ENCODE measurements around the gene THBS3.
A peak's percentile ranks its signal among the peaks of the same experiment; 100 is the strongest.
"Not testable (repeated sequence)": the region's sequence is repeated elsewhere in the genome, so short reads cannot be mapped to it uniquely, and the experiment has no call there.

The THBS3 gene

DNA sequence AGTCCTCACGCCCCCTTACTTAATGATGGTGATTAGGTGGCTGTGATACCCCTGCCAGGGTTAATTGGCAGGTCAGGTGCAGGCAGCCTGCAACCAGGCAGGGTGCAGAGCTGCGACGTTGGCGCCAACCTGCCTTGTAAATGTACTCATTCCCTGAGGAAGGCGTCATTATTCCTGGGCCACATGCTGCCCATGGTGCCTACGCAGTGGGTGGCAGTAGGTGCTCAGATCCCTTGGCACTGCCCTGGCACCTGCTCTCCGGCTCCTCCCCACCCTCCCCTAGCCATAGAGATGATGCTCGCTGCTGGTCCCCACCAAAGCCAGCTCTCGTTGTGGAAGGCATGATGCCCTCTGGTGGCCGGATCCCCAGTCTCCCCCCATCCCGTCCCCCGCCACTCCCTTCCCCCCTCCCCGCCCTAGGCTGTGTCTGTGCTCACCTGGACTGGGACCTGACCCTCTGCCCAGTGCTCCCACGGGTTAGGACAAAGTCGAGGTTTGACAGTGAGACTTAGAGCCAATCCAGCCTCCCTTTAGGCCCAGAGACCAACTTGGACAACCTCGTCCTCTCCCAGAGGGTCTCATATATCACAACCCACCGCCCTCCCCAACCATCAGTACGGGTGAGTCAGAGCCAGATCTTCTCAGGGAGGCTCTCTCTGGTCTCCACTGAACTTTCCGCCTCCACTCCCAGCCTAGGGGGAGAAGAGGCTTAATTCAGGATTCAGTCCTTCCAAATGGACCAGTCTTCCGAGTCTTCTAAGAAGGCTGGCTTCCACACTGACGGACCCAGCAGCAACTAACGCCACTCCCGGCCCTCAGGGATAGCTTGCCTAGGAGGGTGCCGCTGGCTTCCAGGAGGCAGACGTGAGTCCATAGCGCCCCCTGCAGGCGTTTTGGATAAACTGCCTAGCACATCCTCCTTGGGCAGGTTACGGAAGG is 40.3 kb downstream of the THBS3 start:
- no peak overlapping the region for H3K4me3 ChIP-seq (ENCODE audit: low read length)
- TF ChIP-seq, protein P1, sequence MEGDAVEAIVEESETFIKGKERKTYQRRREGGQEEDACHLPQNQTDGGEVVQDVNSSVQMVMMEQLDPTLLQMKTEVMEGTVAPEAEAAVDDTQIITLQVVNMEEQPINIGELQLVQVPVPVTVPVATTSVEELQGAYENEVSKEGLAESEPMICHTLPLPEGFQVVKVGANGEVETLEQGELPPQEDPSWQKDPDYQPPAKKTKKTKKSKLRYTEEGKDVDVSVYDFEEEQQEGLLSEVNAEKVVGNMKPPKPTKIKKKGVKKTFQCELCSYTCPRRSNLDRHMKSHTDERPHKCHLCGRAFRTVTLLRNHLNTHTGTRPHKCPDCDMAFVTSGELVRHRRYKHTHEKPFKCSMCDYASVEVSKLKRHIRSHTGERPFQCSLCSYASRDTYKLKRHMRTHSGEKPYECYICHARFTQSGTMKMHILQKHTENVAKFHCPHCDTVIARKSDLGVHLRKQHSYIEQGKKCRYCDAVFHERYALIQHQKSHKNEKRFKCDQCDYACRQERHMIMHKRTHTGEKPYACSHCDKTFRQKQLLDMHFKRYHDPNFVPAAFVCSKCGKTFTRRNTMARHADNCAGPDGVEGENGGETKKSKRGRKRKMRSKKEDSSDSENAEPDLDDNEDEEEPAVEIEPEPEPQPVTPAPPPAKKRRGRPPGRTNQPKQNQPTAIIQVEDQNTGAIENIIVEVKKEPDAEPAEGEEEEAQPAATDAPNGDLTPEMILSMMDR (IDR thresholded peaks at IDR 0.05; ENCODE audit: insufficient read depth, low read depth, low read length, missing control alignments): peak; percentile 91
- DNase-seq (ENCODE audit: low read depth): peak; percentile 86

DNA sequence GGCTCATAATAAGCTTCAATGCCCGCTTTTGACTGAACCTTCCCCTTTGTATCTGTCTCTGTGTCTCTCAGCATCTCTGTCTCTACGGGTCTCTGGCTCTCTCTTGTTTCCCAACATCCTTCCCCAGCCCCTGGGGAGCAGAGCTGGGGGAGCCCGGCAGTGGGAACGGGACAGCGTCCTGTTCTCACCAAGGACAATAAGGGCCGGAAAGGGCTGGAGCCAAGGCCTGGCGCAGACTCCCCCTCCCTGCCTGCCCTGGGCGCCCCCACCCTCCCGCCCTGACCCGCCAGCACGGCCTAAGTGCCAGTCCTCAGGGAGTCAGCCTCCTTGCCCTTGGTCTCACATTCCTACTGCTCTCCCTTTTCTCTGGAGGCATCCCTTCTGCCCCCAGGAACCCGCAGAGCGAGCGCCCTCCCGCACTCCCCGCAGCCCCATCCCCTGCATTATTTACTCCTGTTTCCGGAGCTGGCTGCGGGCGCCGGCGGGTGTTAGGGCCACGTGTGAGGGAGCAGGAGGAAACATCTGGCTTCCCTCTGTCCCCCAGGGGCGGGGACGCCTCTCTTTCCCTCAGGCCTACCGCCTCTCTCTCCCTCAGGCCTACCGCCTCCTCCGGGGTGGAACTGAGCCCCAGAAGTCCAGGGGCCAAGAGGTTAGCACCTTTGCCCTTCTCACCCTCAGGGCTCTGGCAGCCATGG is 41.1 kb downstream of the THBS3 start:
- TF ChIP-seq, protein P1 (IDR thresholded peaks at IDR 0.05; ENCODE audit: insufficient read depth, low read depth, low read length, missing control alignments): no peak
- H3K4me3 ChIP-seq (ENCODE audit: low read length): no peak overlapping the region
- DNase-seq (ENCODE audit: low read depth): no peak

DNA sequence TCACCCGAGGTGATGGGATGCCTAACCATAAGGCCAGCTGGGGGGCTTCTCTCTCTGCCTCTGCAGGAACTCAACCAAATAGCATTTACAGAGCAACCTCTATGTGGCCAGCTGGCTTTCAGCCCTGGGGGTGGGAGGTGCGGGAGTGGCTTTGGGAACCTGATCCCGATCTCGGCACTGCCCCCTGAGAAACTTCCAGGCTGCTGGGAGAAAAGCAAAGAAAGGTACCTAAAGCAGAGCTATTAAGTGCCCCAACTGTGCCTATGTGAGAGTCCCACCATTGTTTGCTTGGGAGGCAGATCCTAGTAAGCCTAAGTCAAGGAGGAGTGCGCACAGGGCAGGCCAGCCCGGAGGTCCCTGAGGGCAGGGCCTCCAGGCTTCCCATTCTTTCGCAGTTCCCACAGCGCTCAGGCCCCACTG is 41.6 kb downstream of the THBS3 start:
- TF ChIP-seq, protein P1 (IDR thresholded peaks at IDR 0.05; ENCODE audit: insufficient read depth, low read depth, low read length, missing control alignments): no peak
- no peak overlapping the region for H3K4me3 ChIP-seq (ENCODE audit: low read length)

DNA sequence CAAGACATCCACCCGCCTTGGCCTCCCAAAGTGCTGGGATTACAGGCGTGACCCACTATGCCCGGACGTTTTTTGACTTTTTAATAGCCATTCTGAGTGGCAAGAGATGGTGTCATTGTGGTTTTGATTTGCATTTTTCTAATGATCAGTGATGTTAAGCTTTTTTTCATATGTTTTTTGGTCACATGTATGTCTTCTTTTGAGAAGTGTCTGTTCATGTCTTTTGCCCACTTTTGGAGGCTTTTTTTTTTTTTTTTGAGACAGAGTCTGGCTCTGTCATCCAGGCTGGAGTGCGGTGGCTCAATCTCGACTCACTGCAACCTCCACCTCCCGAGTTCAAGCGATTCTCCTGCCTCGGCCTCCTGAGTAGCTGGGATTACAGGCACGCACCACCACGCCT is 43.1 kb downstream of the THBS3 start:
- DNase-seq (ENCODE audit: low read depth); H3K4me3 ChIP-seq (ENCODE audit: low read length): not testable (repeated sequence)

More for the DNA sequence above, 41.6 kb downstream of the THBS3 start:
- no peak for DNase-seq (ENCODE audit: low read depth)

DNA sequence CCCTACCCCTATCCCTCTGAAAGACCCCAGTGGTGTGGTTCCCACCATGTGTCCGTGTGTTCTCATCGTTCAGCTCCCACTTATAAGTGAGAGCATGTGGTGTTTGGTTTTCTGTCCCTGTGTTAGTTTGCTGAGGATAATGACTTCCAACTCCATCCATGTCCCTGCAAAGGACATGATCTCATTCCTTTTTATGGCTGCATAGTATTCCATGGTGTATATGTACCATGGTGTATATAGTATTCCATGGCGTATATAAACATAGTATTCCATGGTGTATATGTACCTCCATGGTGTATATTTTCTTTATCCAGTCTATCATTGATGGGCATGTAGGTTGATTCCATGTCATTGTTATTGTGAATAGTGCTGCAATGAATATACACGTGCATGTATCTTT is 43.9 kb downstream of the THBS3 start:
- not testable (repeated sequence) for DNase-seq (ENCODE audit: low read depth); H3K4me3 ChIP-seq (ENCODE audit: low read length)

DNA sequence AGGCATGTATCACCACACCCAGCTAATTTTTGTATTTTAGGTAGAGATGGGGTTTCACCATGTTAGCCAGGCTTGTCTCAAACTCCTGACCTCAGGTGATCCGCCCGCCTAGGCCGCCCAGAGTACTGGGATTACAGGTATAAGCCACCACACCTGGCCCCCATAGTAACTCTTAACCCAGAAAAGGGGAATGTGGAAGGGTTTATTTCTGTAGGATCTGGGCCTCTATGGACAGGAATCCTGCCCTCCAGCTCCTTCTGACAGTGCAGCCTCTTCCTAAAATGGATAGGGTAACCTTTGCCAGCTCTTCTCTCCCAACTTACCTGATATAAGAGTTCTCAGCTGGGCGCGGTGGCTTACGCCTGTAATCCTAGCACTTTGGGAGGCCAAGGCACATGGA is 45.1 kb downstream of the THBS3 start:
- DNase-seq (ENCODE audit: low read depth); H3K4me3 ChIP-seq (ENCODE audit: low read length): not testable (repeated sequence)

DNA sequence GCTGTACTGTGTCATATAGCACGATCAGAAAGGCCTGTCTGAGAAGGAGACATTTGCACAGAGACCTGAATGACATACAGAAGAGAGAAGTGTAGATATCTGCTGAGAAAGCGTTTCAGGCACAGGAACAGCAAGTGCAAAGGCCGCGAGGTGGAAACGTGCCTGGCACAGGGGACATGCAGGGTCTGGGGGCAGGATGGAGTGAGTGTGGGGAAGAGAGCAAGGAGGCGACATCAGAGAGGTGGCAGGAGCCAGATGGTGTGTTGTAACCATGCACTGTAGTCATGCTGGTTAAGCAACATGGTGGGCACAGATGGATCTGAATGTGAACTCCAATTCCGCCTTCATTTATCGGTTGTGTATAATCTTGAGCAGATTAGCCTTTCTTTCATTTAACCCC is 47.6 kb downstream of the THBS3 start:
- TF ChIP-seq, protein P1 (IDR thresholded peaks at IDR 0.05; ENCODE audit: insufficient read depth, low read depth, low read length, missing control alignments): no peak
- H3K4me3 ChIP-seq (ENCODE audit: low read length): no peak overlapping the region
- no peak for DNase-seq (ENCODE audit: low read depth)

DNA sequence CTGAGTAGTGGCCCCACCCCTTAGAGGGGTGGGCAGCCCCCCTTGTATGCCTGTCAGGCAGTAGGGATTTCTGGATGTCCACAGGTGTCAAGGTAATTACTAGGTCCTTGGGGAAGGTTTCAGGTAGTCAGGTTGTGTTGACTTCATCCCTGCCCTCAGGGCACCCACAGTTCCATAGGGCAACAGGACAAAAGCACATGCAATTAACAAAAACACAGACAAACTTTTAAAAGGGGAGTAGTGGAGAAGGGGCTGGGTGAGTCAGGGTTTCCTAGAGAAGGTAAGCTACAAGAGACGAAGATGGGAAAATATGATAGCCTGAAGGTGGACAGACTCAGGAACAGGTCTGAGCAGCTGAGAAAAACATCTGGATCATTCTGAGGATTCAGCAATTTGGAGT is 48.7 kb downstream of the THBS3 start:
- no peak overlapping the region for H3K4me3 ChIP-seq (ENCODE audit: low read length)
- TF ChIP-seq, protein P1 (IDR thresholded peaks at IDR 0.05; ENCODE audit: insufficient read depth, low read depth, low read length, missing control alignments): no peak
- no peak for DNase-seq (ENCODE audit: low read depth)

DNA sequence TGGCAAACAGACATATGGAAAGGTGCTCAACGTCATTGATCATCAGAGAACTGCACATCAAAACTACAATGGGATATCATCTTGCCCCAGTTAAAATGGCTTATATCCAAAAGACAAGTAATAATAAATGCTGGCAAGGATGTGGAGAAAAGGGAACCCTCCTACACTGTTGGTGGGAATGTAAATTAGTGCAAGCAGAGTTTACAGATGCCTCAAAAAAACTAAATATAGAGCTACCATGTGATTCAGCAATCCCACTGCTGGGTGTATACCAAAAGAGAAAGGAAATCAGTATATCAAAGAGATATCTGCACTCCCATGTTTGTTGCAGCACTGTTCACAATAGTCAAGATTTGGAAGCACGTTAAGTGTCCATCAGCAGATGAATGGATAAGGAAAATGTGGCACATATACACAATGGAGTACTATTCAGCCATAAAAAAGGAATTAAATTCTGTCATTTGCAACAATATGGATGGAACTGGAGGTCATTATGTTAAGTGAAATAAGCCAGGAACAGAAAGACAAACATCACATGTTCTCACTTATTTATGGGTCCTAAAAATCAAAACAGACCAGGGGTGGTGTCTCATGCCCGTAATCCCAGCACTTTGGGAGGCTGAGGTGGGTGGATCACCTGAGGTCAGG is 51.6 kb downstream of the THBS3 start:
- not testable (repeated sequence) for H3K4me3 ChIP-seq (ENCODE audit: low read length); DNase-seq (ENCODE audit: low read depth)
